Activated CD4-positive, CD25-positive, alpha-beta regulatory T cell treated with anti-CD3 and anti-CD28 coated beads, Interleukin-2, amount 50 U/mL, for 16 hours (primary cell): ENCODE measurements around the gene FPR3.
A peak's percentile ranks its signal among the peaks of the same experiment; 100 is the strongest.
"Not testable (repeated sequence)": the region's sequence is repeated elsewhere in the genome, so short reads cannot be mapped to it uniquely, and the experiment has no call there.

Source experiments
- DNase-seq: peaks from one replicate; pipeline ENCODE4 v3.0.0-alpha.2; 2020; ENCODE audit warnings: low read depth, low spot score

The FPR3 gene, protein sequence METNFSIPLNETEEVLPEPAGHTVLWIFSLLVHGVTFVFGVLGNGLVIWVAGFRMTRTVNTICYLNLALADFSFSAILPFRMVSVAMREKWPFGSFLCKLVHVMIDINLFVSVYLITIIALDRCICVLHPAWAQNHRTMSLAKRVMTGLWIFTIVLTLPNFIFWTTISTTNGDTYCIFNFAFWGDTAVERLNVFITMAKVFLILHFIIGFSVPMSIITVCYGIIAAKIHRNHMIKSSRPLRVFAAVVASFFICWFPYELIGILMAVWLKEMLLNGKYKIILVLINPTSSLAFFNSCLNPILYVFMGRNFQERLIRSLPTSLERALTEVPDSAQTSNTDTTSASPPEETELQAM

DNA sequence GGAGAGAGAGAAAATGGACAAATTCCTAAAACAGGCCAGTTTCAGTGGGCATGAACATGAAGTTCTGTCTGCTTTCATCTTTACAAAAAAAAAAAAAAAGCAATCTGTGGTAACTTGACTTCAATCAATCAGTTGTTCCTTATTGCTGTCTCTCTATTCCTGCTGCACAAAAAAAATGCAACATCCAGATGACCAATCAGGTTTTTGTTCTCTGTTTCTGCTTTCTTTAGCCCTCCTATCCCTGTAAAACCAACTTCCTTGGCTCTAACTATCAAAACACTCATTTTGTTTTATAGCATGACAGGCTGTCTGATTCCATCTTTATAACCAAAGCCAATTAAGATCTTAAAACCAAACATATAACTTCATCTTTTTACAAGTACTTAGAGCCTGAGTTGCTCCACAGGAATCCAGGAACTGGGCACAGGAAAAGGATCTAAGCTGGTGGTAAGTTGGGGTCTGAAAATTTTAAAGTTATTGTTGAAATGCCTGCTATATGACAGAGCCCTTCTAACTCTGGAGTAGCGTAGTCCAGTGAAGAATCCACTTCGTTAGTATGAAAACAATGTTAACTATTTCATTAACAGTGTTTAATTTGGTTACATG, at the start of gene FPR3:
FPR3 (plus strand) TSS at position 273 of the 606 bp plus-strand sequence. CDS start 28,592 bp downstream, outside the sequence.
- DNase-seq: no peak

DNA sequence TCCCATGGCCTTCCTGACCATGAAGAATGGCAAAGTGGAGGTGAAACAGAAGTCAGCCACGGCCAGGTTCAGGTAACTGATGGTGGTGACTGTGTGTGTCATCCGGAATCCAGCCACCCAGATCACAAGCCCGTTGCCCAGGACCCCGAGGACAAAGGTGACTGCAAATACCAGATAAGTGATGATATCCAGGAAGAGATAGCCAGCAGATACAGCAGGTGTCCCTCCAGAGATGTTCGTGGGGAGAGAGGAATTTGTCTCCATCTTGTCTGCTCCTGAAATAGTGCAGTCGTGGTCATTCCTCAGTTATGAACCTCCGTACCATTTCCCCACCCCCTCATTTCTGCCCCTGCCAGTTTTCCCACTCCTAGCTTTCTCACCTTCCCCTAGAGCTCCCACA, 48.2 kb upstream of the FPR3 start:
- no peak for DNase-seq

DNA sequence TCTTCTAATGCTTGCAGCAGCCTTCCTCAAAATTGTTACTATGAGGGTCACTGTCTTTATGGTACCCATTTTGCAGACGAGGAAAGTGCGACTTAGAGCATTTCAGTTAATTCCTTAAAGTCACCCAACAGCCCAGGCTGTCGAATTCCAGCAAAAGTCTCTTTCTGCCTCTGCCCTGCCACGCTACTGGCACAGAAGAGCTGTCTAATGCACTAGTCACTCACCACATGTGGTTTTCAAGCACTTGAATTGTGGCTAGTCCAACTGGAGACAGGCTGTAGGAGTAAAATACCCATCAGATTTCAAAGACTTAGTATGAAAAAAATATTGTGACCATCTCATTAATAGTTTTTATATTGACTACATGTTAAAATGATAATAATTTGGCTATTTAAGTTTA, 45.0 kb upstream of the FPR3 start:
- DNase-seq: no peak

GRCh38 chr19:51750400-51751094, 44.4 kb upstream of the FPR3 start:
- DNase-seq: no peak

DNA sequence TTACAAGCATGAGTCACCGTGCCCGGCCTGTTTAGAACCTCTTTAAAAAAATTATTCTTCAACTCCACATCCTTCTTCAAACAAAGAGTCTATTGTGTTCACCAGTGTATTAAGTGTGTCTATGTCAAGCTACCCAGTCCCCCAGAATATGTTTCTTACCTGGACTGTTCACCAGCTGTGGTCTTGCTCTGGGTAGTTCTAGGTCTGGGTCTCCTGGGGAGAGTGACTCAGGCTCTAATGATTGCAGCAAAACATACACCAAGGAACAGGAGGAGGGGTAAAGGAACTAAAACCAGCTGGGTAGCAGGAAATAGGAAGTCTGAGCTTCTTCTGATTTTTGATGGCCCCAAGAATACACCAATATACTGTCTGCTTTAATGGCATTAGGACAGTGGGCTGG, 43.3 kb upstream of the FPR3 start, which contains the start of gene FPR1:
FPR1 (minus strand) TSS at position 224 of the 400 bp plus-strand sequence. CDS start 4,884 bp downstream, outside the sequence.
- no peak for DNase-seq

DNA sequence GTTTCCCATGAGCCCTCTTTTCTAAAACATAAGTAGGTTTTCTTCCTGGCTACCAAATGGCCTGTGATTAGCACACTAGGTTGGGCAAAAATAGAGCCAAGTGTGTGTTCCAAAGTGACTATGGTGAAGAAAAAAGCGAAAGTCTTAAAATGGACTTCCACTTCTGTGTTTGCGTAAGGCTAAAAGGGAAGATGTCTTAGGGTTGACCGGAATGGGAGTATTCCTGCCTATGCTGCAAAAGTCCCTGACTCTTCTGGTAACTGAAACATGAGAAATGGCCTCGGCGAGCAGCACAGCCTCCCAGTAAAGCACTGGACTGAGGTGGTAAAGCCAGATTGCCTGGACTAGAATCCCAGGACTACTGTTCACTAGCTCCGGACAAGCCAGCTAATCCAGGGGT, 40.8 kb upstream of the FPR3 start:
- DNase-seq: no peak

DNA sequence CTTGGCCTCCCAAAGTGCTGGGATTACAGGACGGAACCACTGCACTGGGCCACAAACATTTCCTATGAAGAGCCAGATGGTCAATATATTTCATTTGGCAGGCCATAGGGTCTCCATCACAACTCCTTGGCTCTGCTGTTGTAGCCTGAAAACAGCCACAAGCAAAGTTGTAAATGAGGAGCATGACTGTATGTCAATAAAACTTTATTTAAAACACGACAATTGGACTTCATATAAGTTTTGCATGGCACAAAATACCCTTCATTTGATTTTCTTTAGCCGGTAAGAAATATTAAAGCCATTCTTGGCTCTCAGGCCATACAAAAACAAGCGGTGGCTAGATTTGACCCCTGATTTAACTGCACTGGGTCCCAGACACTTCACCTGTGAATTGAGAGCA, 40.2 kb upstream of the FPR3 start:
- no peak for DNase-seq

DNA sequence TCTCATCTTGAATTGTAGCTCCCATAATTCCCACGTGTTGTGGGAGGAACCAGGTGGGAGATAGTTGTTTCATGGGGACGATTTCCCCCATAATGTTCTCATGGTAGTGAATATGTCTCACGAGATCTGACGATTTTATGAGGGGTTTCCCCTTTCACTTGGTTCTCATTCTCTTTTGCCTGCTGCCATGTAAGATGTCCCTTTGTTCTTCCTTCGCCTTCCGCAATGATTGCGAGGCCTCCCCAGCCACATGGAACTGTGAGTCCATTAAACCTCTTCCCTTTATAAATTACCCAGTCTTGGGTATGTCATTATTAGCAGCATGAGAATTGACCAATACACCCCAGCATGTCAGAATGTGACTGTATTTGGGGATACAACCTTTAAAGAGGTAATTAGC, 39.4 kb upstream of the FPR3 start:
- DNase-seq: no peak

DNA sequence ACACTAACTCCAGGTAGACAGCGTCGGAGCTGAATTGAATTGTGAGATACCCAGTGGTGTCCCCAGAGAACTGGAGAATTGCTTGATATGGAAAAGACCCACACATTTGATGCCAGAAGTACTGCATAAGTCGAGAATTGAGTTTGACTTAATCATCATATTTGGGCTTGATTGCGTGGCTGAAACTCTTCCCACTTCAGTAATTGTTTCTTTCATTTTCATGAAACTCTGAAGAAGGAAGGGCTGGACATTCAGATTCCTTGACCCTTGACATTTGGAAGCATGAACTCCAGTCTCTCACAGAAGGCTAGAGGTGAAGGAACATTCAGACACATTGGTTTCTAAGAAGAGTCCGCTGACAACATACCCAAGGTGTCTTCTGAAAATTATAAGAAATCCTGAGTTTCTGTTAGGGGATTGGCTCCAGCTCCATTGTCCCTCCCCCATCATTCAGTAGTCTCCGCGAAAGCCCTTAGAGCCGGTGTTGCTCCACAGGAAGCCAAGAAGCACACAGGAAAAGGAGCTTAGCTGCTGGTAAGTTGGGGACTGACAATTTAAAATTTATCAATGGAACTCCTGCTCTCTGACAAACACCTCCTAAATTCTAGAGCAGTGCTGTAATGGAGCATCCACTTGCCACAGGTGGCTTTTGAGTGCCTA, 34.1 kb upstream of the FPR3 start, which contains the start of gene FPR2:
FPR2 (plus strand) TSS at position 484 of the 660 bp plus-strand sequence. CDS start 7,479 bp downstream, outside the sequence.
- no peak for DNase-seq

DNA sequence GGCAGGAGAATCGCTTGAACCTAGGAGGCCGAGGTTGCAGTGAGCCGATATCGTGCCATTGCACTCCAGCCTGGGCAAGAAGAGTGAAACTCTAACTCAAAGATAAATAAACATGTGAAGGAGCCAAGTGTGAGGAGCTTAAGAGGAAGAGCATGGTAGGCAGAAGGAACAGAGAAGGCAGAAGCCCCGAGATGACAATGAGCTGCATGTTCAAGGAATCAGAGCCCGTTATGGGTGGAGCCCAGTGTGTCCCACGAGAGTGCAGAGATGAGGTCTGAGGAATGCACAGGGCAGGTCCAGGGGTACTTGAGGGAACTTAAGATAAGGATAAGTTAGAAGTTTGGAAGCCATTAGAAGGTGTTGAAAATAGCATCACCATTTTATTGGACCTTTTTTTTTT, 33.3 kb upstream of the FPR3 start:
- DNase-seq: no peak

- DNase-seq: no peak
These were observed 29.9 kb upstream of the FPR3 start for GRCh38 chr19:51765086-51765485.

- no peak for DNase-seq
These were observed 28.5 kb upstream of the FPR3 start for GRCh38 chr19:51766461-51766860.

GRCh38 chr19:51771376-51772130, 23.4 kb upstream of the FPR3 start:
- no peak for DNase-seq

GRCh38 chr19:51772977-51773376, 22.0 kb upstream of the FPR3 start:
- no peak for DNase-seq

- DNase-seq: not testable (repeated sequence)
These were observed 18.4 kb upstream of the FPR3 start for GRCh38 chr19:51776561-51776960.

DNA sequence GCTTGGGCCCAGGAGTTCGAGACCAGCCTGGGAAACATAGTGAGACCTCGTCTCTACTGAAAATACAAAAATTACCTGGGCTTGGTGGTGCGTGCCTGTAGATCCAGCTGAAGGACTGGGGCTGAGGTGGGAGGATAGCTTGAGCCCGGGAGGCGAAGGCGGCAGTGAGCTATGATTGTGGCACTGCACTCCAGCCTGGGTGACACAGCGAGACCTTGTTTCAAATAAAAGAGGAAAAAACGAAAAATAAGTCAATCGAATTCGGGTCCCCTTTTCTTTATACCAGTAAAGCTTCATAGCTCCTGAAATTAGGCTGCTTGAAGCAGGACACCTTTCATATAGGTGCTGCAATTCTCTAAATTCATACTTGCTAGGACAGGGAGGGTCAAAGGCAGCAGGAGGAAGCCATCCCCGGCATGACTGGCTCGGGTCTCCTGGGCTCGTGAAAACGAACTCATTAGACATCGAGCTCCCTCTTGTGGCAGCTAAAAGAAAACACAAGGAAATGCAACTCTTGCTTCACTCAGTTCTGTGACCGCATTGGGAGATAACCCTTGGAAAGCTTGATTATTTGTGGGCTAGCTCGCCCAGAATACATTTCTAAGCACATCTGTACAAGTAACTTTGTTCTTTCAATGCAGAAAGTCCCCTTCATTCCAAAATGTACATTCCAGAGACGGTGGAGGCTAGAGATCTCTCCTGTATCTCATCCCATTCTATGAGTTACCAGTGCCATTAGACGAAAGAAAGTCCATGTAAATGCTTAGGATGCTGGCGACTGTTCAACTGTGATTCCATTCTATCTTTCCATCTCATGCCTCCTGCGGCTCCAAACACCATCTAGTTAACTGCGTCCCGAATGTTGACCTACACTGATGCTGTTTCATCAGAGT, 17.1 kb upstream of the FPR3 start:
- peak; percentile 8 for DNase-seq

- no peak for DNase-seq
These were observed 15.8 kb upstream of the FPR3 start for GRCh38 chr19:51779181-51779580.

GRCh38 chr19:51779703-51780102, 15.3 kb upstream of the FPR3 start:
- no peak for DNase-seq

DNA sequence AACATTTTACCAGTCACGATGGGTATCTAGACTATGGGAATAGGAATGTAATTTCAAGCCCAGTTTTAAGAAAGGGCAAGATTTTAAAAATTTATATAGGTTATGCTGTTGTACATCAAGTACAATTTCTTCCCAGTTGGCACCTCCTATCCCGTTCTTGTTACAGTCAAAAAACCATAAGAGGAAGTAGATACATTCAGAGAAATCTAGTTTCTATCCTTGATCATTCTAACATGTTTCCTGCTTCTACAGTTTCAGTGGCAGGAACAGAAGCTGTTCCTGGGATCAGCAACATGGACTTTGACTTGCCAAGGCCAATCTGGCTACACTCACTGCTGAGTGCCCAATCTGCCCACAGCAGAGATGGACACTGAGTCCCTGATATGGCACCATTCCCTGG, 14.7 kb upstream of the FPR3 start:
- DNase-seq: no peak

DNA sequence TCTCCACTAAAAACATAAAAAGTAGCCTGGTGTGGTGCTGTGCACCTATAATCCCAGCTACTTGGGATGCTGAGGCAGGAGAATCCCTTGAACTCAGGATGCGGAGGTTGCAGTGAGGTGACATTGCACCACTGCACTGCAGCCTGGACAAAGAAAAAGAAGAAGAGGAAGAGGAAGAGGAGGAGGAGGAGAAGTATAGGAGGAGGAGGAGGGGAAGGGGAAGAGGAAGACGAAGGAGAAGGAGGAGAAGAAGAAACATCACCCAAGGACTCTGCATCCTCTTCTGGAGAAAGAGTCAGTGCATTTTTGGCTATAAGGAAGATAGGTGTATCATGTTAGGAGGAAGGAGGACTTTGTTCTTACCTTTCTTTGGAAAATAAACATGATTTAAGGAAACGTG, 13.0 kb upstream of the FPR3 start:
- no peak for DNase-seq
